ENCODE data around the gene ATP11A.

The ATP11A gene

GRCh38 chr13:112760435-112760834 is 70.6 kb downstream of the ATP11A start:
- no peak for DNase-seq (ENCODE audit: low read depth in 2 of 2)

DNA sequence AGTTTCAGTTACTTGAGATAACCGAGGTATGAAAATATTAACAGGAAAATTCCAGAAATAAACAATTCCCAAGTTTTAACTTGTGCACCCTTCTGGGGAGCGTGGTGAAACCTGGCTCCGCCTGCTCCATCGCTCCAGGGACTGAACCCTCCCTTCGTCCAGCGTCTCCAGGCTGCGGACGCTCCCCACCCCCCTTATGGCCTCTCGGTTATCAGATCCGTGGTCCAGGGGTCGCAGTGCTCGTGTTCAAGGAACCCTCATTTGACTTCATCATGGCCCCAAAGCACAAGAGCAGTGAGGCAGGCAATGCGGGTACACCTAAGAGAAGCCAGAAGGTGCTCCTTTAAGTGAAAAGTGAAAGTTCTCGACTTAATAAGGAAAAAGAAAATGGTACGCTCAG is 71.1 kb downstream of the ATP11A start:
- DNase-seq (ENCODE audit: low read depth in 2 of 2), result no peak

- no peak for DNase-seq (ENCODE audit: low read depth in 2 of 2)
Observed at GRCh38 chr13:112761701-112762689, 72.2 kb downstream of the ATP11A start.

DNA sequence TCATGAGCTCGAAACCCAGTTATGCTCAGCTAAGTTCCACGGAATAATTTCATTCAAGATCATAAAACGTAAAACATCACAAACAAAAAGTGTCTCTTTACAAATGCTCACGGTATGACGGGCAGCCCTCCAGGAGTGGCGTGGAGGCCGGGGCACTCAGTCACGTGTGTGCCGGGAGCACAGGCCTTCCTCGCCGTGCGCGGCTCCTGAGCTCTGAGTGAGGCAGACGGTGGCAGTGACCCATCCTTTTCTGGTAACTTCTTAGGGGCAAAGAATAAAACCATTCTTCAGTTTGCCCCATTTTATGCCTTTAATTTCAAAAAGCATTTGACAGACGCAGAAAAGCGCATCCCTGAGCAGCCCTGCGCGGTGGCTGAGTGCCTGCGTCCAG is 72.8 kb downstream of the ATP11A start:
- no peak for DNase-seq (ENCODE audit: low read depth in 2 of 2)

DNA sequence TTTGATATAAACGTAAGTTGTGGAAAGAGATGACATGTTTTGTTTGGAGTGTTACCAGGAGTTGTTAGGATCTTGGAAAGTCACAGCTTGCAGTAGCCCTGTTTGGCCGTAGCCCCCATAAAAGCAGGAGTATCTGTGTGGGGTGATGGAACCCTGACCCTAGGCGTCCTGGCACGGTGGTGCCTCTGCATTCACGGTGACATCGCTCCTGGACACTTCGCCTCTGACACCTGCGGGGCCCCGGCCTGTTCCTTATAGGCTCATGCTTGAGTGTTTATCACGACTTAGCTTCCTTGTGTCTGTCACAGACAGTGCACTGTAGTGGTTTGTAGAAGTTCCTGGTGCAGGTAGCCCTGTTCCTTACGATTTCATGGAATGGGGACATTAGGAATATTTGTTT is 74.2 kb downstream of the ATP11A start:
- no peak for DNase-seq (ENCODE audit: low read depth in 2 of 2)

DNA sequence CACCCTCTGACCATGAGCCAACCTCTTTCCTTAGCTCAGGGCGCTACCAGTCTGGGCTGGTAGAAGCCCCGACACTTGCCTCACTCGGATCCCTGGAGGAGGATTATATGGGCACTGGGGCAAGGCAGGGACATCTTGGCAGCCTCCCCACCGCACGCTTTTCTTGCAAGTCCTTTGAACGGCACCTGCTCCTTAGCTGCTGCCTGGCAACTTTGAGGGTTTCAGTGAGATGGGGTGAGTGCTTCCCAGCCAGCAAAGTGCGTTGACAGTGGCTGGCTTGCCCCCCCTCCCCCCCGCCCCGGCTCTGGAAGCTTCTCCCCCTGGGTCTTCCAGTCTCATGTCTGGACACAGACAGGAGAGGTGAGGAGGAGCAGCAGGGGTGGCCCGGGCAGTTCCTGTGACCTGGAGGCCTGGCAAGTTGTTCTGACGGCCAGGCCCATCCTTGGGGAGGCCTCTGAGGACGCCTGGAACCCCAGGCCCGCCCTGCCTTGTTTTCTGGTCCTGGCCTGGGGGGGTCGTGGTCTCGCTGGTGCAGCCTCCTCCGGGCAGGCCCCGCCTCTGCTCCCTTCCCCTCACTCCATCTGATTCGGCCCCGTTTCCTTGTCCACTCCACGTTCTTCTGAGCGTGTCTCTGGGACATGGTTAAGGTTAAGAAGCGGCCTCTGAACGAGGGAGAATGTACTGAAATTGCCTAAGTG is 75.2 kb downstream of the ATP11A start:
- no peak for DNase-seq (ENCODE audit: low read depth in 2 of 2)

DNA sequence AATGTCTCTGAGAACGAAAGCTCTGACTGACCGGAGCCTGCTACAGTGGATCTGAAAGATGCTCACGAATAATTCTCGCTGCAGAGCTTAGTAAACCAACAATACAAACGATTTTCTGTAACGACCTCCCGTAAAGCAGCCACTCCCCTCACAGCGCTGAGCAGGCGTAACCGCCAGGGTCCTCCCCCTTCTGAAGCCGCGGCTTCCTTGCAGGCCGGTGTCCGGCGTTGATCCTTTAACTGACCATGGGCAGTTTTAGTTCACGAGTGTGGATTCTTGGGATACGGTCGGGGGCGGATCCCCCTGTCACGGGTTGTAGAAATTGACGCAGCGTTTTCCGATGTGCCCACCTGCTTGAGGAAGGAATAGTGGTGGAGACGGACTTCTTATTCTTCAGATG is 75.9 kb downstream of the ATP11A start:
- DNase-seq (ENCODE audit: low read depth in 2 of 2), result no peak

GRCh38 chr13:112766336-112766735 is 76.5 kb downstream of the ATP11A start:
- no peak for DNase-seq (ENCODE audit: low read depth in 2 of 2)

DNA sequence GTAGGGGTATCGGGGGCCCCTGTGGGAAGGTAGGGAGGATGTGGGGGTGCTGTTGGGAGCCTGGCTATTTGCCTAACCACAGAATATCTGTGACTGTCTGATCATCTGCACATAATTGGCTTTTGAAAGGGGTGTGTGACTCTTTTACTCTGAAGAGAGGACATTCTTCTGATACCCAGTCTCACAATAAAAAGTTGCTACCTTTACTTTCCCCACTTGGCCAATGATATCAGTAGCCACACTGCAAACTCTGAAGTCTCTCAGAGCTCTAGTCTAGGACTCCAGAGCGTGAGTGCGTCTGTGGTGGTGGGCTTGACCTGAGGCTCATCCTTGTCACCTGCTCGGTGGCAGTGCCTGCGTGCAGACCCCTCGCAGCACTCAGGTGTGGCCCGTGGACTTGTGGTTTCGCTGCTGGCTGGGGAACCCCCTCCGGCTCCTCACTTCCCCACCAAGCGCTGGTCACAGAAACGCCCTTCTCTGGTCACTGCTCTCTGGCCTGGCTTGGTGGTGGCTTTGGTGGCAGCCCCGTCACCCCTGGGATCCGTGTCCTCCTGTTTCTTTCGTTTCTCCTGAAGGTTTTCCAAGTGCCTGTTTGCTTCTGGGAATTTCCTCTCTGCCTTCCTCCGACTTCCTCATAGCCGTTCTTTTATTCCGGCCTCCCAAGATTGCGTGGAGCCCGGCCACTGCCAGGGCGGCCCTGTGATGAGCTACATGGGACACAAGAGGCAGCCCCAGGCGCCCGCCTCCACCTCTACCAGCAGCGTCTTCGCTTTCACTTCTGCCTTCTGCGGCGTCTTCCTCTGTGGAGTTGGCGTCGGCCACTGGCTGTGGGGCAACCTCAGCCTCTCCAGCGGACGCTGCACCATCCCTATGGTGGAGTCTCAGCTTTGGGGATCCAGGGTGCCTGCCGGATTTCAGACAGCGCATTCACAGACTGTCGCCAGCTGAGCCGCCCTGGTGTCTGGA is 78.0 kb downstream of the ATP11A start:
- DNase-seq (ENCODE audit: low read depth in 2 of 2), result no peak

DNA sequence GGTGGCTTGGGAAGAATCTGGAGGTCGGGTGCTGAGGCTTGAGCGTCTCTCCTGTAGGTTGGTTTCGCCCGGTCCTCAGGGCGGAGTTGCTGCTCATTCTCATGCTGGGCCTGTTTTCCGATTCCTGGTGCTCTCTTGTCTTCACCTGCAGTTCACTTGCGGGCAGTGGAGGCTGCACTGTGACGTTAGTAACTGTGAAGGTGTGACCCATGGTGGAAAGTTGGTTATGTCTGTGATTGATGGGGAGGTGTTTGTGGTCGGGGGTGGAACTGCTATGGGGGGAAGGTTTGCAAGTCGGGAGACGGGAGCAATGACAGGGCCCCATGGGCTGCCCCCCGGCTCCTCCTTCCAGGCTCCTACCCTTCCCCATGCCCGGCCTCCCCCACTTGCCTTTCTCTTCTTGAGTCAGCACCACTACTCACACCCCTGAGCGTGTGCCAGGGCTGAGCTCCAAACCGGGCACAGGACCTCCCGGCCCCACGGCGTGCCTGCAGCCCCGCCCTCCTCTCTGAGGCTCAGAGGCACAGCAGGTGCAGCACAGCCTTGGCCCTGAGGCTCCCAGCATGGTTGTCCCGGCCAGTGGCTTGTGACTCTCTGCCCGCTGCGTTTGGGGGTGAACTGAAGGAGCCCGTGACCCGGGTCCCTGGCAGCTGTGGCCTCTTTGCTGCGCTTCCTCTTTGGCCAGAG is 79.1 kb downstream of the ATP11A start:
- no peak for DNase-seq (ENCODE audit: low read depth in 2 of 2)

- DNase-seq (ENCODE audit: low read depth in 2 of 2), result no peak
Observed at GRCh38 chr13:112769615-112770014, 79.8 kb downstream of the ATP11A start.

GRCh38 chr13:112770504-112770903 is 80.7 kb downstream of the ATP11A start:
- no peak for DNase-seq (ENCODE audit: low read depth in 2 of 2)

GRCh38 chr13:112771139-112771876 is 81.5 kb downstream of the ATP11A start:
- no peak for DNase-seq (ENCODE audit: low read depth in 2 of 2)

- no peak for DNase-seq (ENCODE audit: low read depth in 2 of 2)
Observed at GRCh38 chr13:112771877-112772538, 82.2 kb downstream of the ATP11A start.

DNA sequence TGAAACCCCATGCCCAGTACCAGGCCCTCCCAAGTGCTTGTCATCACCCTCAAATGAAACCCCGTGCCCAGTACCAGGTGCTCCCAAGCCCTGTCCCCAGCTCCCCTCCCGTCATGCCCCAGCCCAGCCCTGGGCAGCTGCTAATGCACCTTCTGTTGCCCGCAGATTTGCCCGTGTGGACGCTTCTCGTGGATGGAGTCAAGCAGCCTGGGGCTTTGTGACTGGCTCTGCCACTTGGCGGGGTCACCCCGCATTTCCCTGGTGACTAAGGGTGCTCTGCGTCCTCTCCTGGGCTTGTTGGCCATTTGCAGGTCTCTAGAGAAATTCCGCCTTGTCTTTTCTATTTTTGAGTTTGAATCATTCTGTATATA is 82.7 kb downstream of the ATP11A start:
- DNase-seq (ENCODE audit: low read depth in 2 of 2), result no peak

DNA sequence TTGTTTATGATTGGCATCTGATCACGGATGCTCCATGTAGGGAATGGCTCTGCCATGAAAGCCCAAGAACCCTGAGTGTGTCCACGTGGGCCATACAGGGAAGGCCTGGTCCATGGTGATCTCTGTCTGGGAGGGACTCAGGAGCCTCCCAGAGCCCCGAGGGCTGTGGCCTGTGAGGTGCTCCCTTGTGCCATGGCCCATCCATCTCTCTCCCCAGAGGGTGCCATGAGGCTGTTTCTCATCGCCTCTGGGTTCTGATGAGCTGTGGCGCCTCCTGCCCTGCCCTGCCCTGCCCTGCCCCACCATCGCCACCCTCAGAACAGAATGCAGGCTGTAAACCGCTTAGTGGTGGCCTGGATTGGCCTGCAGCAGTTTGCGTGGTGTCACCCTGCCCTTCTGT is 83.1 kb downstream of the ATP11A start:
- DNase-seq (ENCODE audit: low read depth in 2 of 2), result no peak

GRCh38 chr13:112773601-112774447 is 84.0 kb downstream of the ATP11A start:
- DNase-seq (ENCODE audit: low read depth in 2 of 2), result no peak

- DNase-seq (ENCODE audit: low read depth in 2 of 2), result no peak
Observed at GRCh38 chr13:112774448-112774792, 84.6 kb downstream of the ATP11A start.

All from stimulated activated CD4-positive, alpha-beta T cell treated with anti-CD3 and anti-CD28 coated beads, Interleukin-4, amount 100 ng/mL, for 48 hours (primary cell).